AG04450 (cell line): ENCODE data around the gene SAAL1. TPM values are rescaled to one million over a fixed set of nuclear protein-coding genes. Genes with fewer than 3 reads are reported as not detected.
A peak's percentile ranks its signal among the peaks of the same experiment; 100 is the strongest.

ENCODE experiments used
- CTCF ChIA-PET: fragments of 300-600, 350-600 bp; formaldehyde crosslinking; extraction: SDS; loops from one replicate; lab custom pipeline; 2022; ENCODE audit warnings: antibody characterized with exemption, inconsistent platforms; lab: Charles Lee
- POLR2A ChIA-PET: fragments of 350-600 bp; formaldehyde crosslinking; extraction: SDS; loops from one replicate; lab custom pipeline; 2021; ENCODE audit warnings: antibody characterized with exemption, inconsistent platforms; lab: Yijun Ruan, JAX
- DNase-seq: peaks from one replicate; pipeline ENCODE4 v3.0.0-alpha.2; 2011; ENCODE audit warnings: low read depth, low spot score
- H3K27ac ChIP-seq: one replicate; pipeline ENCODE4 v1.5.1; 2012; ENCODE audit warnings: low read depth, low read length, control low read depth
- H3K27me3 ChIP-seq: one replicate; pipeline ENCODE4 v1.6.0; 2012; ENCODE audit warnings: low read length; ENCODE audit not compliant: control insufficient read depth, insufficient read depth
- H3K4me3 ChIP-seq: 2 replicates; pipeline ENCODE4 v1.5.1; 2011; ENCODE audit warnings: mild to moderate bottlenecking, low read depth, low read length, control low read depth
- H3K9me3 ChIP-seq: 2 replicates; pipeline ENCODE4 v1.5.1; 2012; ENCODE audit warnings: low read length; ENCODE audit not compliant: control insufficient read depth, insufficient read depth
- polyA plus RNA-seq: library from polyadenylated mRNA; depleted of rRNA; stranded (reverse); fragments of >200 nt; gene quantifications from 2 replicates; pipeline ENCODE4 v1.2.3, GENCODE V29; 2011
- TF ChIP-seq, protein P1 (sequence below): IDR thresholded peaks from 2 replicates; pipeline ENCODE4 v1.5.1; 2011; ENCODE audit warnings: low read depth, low read length, control low read depth, inconsistent platforms

The SAAL1 gene
- polyA plus RNA-seq, 1 experiment: 17.0 TPM

DNA sequence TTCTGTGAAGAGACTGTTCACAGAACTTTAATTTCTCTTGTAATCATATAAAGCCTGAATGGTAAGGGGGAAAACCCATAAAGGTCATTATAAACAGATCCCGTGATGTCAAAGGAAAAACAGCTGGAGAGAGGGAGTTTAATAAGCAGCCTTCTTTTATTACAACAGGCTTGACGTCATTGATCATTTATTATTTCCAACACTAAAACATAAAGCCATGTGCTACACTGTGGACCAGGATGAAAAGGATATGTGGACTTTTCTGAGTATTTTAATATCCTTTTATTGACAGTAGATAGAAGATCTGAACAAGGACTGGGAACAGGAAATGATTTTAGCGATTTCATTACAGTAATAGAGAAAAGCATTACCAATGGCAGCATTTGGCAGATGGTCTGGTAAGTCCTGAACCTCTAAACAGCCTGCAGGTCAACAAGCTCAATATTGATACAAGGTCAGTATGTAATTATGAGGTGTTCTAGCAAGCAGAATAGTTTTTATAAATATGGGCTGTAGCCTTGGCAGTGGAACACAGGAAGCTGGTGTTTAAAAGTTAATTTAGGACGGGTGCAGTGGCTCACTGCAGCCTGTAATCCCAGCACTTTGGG, 34.7 kb downstream of the SAAL1 start:
- Histone ChIP-seq H3K27ac (peak overlapping the region; percentile 63), H3K9me3 (no peaks in the 10 kb centered on the region), H3K27me3 (no peaks in the 10 kb centered on the region), H3K4me3 (no peak overlapping the region)
- POLR2A ChIA-PET: no interaction called here
- peak; percentile 52 for DNase-seq
- CTCF ChIA-PET: interaction anchor here (1.0 kb wide), 2 partner anchors 33 to 35 kb away, joined by 3 to 10 read pairs; partner anchors contain the start of gene SAAL1
- TF ChIP-seq, protein P1, sequence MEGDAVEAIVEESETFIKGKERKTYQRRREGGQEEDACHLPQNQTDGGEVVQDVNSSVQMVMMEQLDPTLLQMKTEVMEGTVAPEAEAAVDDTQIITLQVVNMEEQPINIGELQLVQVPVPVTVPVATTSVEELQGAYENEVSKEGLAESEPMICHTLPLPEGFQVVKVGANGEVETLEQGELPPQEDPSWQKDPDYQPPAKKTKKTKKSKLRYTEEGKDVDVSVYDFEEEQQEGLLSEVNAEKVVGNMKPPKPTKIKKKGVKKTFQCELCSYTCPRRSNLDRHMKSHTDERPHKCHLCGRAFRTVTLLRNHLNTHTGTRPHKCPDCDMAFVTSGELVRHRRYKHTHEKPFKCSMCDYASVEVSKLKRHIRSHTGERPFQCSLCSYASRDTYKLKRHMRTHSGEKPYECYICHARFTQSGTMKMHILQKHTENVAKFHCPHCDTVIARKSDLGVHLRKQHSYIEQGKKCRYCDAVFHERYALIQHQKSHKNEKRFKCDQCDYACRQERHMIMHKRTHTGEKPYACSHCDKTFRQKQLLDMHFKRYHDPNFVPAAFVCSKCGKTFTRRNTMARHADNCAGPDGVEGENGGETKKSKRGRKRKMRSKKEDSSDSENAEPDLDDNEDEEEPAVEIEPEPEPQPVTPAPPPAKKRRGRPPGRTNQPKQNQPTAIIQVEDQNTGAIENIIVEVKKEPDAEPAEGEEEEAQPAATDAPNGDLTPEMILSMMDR: no peak

DNA sequence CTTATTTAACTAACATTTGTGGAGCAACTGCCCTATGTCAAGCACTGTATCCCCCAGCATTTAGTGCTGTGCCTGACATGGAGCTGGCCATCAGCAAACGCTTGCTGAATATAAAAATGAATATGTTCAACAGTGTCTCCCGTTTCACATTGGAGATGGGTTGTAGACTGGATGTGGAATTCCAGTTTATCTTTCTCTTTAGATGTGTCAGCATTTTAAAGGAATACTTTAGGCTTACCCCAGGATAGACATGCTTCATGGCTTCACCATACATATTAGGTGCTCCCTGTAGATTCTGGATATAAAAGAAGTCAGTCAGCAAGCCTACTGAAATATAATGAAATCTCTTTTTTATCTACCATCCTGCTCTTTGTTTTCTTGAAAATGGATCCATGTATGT, 38.5 kb downstream of the SAAL1 start:
- DNase-seq: no peak
- TF ChIP-seq, protein P1: no peak
- Histone ChIP-seq H3K9me3 (no peaks in the 10 kb centered on the region), H3K27ac (no peak overlapping the region), H3K4me3 (no peak overlapping the region), H3K27me3 (no peaks in the 10 kb centered on the region)
- ChIA-PET CTCF (interaction anchor here (0.6 kb wide), 1 partner anchor 48 kb away, joined by 4 read pairs; no protein-coding TSS in a partner anchor), POLR2A (interaction anchor here (0.5 kb wide), 1 partner anchor 168 kb away, joined by 3 read pairs; no protein-coding TSS in a partner anchor)

DNA sequence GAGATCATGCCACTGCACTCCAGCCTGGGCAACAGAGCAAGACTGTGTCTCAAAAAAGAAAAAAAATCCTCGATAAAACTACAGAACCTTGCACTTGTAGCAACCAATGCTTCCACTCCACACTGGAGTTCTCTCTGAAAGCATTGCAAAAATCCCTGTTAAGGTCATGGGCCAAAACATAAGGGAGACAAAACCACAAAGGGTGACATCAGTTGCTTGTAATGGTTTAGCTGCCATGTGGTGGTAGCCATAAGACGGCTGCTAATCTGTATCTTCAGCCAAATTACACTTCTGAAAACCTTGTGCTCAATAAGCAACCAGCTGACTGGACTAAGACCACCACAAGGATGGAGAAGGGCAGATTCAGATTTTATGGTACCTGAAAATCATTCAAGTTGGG, 39.3 kb downstream of the SAAL1 start:
- ChIA-PET CTCF (interaction anchor here (0.6 kb wide), 2 partner anchors 48 to 712 kb away, joined by 4 to 7 read pairs; no protein-coding TSS in a partner anchor), POLR2A (no interaction called here)
- Histone ChIP-seq H3K4me3 (no peak overlapping the region), H3K27me3 (no peaks in the 10 kb centered on the region), H3K27ac (no peak overlapping the region), H3K9me3 (no peaks in the 10 kb centered on the region)
- DNase-seq: no peak
- TF ChIP-seq, protein P1: no peak

DNA sequence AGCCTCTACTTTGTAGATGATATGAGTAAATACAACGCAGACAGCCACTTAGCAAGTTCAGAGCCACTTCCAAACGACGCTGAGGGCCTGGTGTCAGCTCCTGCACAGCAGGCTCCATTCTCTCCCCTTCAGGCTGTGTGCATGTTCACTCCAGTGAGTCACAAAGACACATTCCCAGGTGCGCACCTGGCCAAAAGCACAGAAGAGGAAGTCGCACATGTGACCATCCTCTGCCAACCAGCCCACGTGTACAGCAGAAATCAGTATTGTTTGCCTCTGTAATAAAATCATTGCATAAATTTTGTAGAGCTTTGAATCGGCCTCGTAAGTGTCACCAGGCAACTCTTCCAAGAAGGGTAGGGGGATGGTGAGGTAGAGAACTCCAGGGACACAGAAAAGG, 40.3 kb downstream of the SAAL1 start:
- no peak overlapping the region for H3K27ac ChIP-seq
- no peaks in the 10 kb centered on the region for H3K9me3 ChIP-seq
- H3K27me3 ChIP-seq: no peaks in the 10 kb centered on the region
- TF ChIP-seq, protein P1: no peak
- ChIA-PET POLR2A (no interaction called here), CTCF (interaction anchor here (1.1 kb wide), 1 partner anchor 50 kb away, joined by 3 read pairs; no protein-coding TSS in a partner anchor)
- DNase-seq: no peak
- no peak overlapping the region for H3K4me3 ChIP-seq

DNA sequence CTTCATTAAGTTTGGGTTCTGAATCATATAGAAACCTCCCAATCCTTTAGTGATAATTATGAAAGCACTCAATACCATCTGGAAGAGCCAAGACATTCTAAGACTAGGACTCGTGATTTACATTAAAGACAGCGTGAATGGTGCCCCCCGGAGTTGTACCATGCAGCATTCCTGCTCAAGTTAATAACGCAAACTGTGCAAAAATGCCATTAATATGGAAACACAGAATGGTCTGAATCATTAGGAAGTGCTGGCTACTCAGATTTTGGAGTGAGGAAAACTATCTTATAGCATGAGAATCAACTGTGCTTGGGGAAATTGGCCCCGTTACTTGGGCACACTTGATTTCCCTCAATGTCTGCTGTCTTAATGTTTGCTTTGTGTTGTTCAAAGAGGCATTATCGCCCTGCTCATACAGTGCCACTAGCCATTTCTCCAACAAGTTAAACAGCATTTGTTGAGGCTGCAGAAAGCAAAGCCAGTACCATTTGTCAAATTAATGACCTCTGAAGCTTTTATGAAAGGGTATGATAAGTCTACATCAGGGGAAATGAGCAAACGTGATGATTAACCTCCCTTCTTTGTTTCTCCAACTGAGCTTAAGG, 41.3 kb downstream of the SAAL1 start:
- ChIA-PET POLR2A (no interaction called here), CTCF (interaction anchor here (0.6 to 1.1 kb wide), 3 partner anchors 11 to 51 kb away, joined by 3 read pairs; no protein-coding TSS in a partner anchor)
- H3K9me3 ChIP-seq: no peaks in the 10 kb centered on the region
- DNase-seq: no peak
- no peak overlapping the region for H3K4me3 ChIP-seq
- TF ChIP-seq, protein P1: no peak
- no peak overlapping the region for H3K27ac ChIP-seq
- H3K27me3 ChIP-seq: no peaks in the 10 kb centered on the region
